H1 (cell line): ENCODE data around the gene AGPAT4. TPM values are rescaled to one million over a fixed set of nuclear protein-coding genes. Genes with fewer than 3 reads are reported as not detected.

Source experiments
- CTCF ChIA-PET: fragments of 300-600 bp; sonication (Branson Sonifier 250); formaldehyde crosslinking; loops from one replicate; lab custom pipeline; 2021; ENCODE audit not compliant: partially characterized antibody; lab: Charles Lee
- POLR2A ChIA-PET: fragments of 300-600 bp; sonication (Branson Sonifier 250); formaldehyde crosslinking; loops from one replicate; lab custom pipeline; 2021; ENCODE audit warnings: inconsistent platforms; ENCODE audit not compliant: partially characterized antibody; lab: Charles Lee
- DNase-seq, 2 experiments: peaks; one replicate each; pipeline versions ENCODE4 v3.0.0 to v3.0.0-alpha.2; 2010 to 2022; ENCODE audit warnings: low spot score in 2 of 2, low read depth in 1 of 2, mixed read lengths in 1 of 2
- FAIRE-seq: peaks from 2 replicates; lab custom pipeline; 2011; peaks lifted over from hg19 to GRCh38; lab: Jason Lieb, UNC
- H2AFZ ChIP-seq: 2 replicates; pipeline ENCODE4 v1.8.1; 2012; ENCODE audit warnings: low read length, inconsistent platforms
- H2AK5ac ChIP-seq: 2 replicates; pipeline ENCODE4 v1.6.1; 2013; ENCODE audit warnings: low read depth, low read length
- H2BK120ac ChIP-seq: replicated peaks from 2 replicates; pipeline ENCODE3; 2013; ENCODE audit warnings: low read depth, low read length, inconsistent platforms
- H2BK12ac ChIP-seq: 2 replicates; pipeline ENCODE4 v1.6.1; 2013; ENCODE audit warnings: low read depth, low read length
- H2BK15ac ChIP-seq: 2 replicates; pipeline ENCODE4 v1.6.1; 2013; ENCODE audit warnings: low read length
- H2BK20ac ChIP-seq: 2 replicates; pipeline ENCODE4 v1.6.1; 2013; ENCODE audit warnings: low read length
- H2BK5ac ChIP-seq: 2 replicates; pipeline ENCODE4 v1.6.1; 2013; ENCODE audit warnings: low read depth, low read length
- H3K14ac ChIP-seq: 2 replicates; pipeline ENCODE4 v1.6.1; 2013; ENCODE audit warnings: inconsistent platforms; ENCODE audit not compliant: insufficient read length
- H3K18ac ChIP-seq: 2 replicates; pipeline ENCODE4 v1.6.1; 2013; ENCODE audit warnings: low read length; ENCODE audit errors: extremely low read depth
- H3K23ac ChIP-seq: 2 replicates; pipeline ENCODE4 v1.6.1; 2013; ENCODE audit warnings: inconsistent platforms; ENCODE audit not compliant: insufficient read length
- H3K23me2 ChIP-seq: 2 replicates; pipeline ENCODE4 v1.6.1; 2013; ENCODE audit warnings: low read depth, low read length
- H3K27ac ChIP-seq: 2 replicates; pipeline ENCODE4 v1.6.1; 2011; ENCODE audit warnings: low read depth, low read length, inconsistent platforms
- H3K27me3 ChIP-seq, 4 experiments: replicated peaks in 1 of 4; 1 replicate in 1 of 4; 2 replicates in 3 of 4; pipeline versions ENCODE4 v1.6.1 to v1.8.1; 2011 to 2013; ENCODE audit warnings: low read length in 3 of 4, mild to moderate bottlenecking in 3 of 4, inconsistent platforms in 2 of 4, mixed read lengths in 2 of 4, moderate library complexity in 1 of 4; ENCODE audit not compliant: control insufficient read depth in 3 of 4, insufficient read depth in 3 of 4; ENCODE audit errors: extremely low read depth in 1 of 4
- H3K36me3 ChIP-seq, 4 experiments: 2 replicates each; pipeline versions ENCODE4 v1.6.1 to v1.8.1; 2011 to 2013; ENCODE audit warnings: mild to moderate bottlenecking in 4 of 4, low read length in 3 of 4, moderate library complexity in 2 of 4, control low read depth in 1 of 4, inconsistent platforms in 1 of 4; ENCODE audit not compliant: insufficient read depth in 4 of 4, control insufficient read depth in 2 of 4
- H3K4ac ChIP-seq: replicated peaks from 2 replicates; pipeline ENCODE3; 2013; ENCODE audit warnings: low read length, low read depth, mixed read lengths, inconsistent platforms; ENCODE audit not compliant: insufficient read length
- H3K4me1 ChIP-seq, 4 experiments: replicated peaks in 1 of 4; 1 replicate in 1 of 4; 2 replicates in 3 of 4; pipeline versions ENCODE4 v1.6.1 to v1.8.1; 2011 to 2013; ENCODE audit warnings: low read length in 3 of 4, inconsistent platforms in 2 of 4, mixed read lengths in 1 of 4; ENCODE audit not compliant: insufficient read depth in 4 of 4, control insufficient read depth in 3 of 4
- H3K4me2 ChIP-seq, 2 experiments: 2 replicates each; pipeline versions ENCODE4 v1.6.1 to v1.8.1; 2011 to 2013; ENCODE audit warnings: low read depth in 2 of 2, low read length in 2 of 2, control low read depth in 1 of 2, inconsistent platforms in 1 of 2, mild to moderate bottlenecking in 1 of 2; ENCODE audit not compliant: insufficient read depth in 1 of 2
- H3K4me3 ChIP-seq, 4 experiments: fragments of 200-600, 300-600 bp in 1 of 4; sonication (generic), shearing (Covaris generic), sonication (Bioruptor Twin) in 1 of 4; 2 replicates each; pipeline versions ENCODE4 v1.5.1 to v1.8.1; 2011 to 2016; ENCODE audit warnings: low read length in 4 of 4, low read depth in 3 of 4, control low read depth in 2 of 4, inconsistent platforms in 2 of 4, mild to moderate bottlenecking in 2 of 4, mixed read lengths in 1 of 4, moderate library complexity in 1 of 4; ENCODE audit not compliant: insufficient read depth in 2 of 4; ENCODE audit errors: extremely low read depth in 1 of 4
- H3K56ac ChIP-seq: replicated peaks from 2 replicates; pipeline ENCODE3; 2013; ENCODE audit warnings: low read depth, mild to moderate bottlenecking, mixed read lengths, low read length, inconsistent platforms; ENCODE audit not compliant: insufficient read length
- H3K79me1 ChIP-seq: 2 replicates; pipeline ENCODE4 v1.6.1; 2013; ENCODE audit warnings: low read depth, low read length, control low read depth
- H3K79me2 ChIP-seq, 2 experiments: 2 replicates each; pipeline versions ENCODE4 v1.6.1 to v1.8.1; 2012 to 2013; ENCODE audit warnings: low read length in 2 of 2, mild to moderate bottlenecking in 2 of 2, inconsistent platforms in 1 of 2; ENCODE audit not compliant: insufficient read depth in 2 of 2, control insufficient read depth in 1 of 2
- H3K9ac ChIP-seq, 4 experiments: replicated peaks in 1 of 4; 1 replicate in 1 of 4; 2 replicates in 3 of 4; pipeline versions ENCODE4 v1.6.1 to v1.8.1; 2011 to 2013; ENCODE audit warnings: low read depth in 3 of 4, low read length in 3 of 4, control low read depth in 2 of 4, mild to moderate bottlenecking in 2 of 4, moderate library complexity in 2 of 4, inconsistent platforms in 1 of 4; ENCODE audit errors: extremely low read depth in 1 of 4
- H3K9me3 ChIP-seq, 2 experiments: 2 replicates each; pipeline versions ENCODE4 v1.6.1 to v1.8.1; 2012 to 2013; ENCODE audit warnings: mild to moderate bottlenecking in 2 of 2, moderate library complexity in 2 of 2, control low read depth in 1 of 2, inconsistent platforms in 1 of 2, low read depth in 1 of 2, low read length in 1 of 2, mixed read lengths in 1 of 2; ENCODE audit not compliant: insufficient read depth in 2 of 2
- H4K20me1 ChIP-seq, 2 experiments: replicated peaks in 1 of 2; 2 replicates each; pipeline versions ENCODE3 to v1.8.1; 2011 to 2013; ENCODE audit warnings: inconsistent platforms in 2 of 2, low read length in 2 of 2, mild to moderate bottlenecking in 1 of 2; ENCODE audit not compliant: insufficient read depth in 2 of 2, control insufficient read depth in 1 of 2
- H4K5ac ChIP-seq: 2 replicates; pipeline ENCODE4 v1.6.1; 2013; ENCODE audit warnings: low read length, low read depth, mixed read lengths, inconsistent platforms; ENCODE audit not compliant: insufficient read length
- H4K8ac ChIP-seq: 2 replicates; pipeline ENCODE4 v1.8.0; 2013; ENCODE audit warnings: mild to moderate bottlenecking, moderate library complexity, low read length, inconsistent platforms; ENCODE audit not compliant: insufficient read depth; ENCODE audit errors: extremely low read depth
- H4K91ac ChIP-seq: replicated peaks from 2 replicates; pipeline ENCODE3; 2013; ENCODE audit warnings: low read length, mixed read lengths, inconsistent platforms; ENCODE audit not compliant: insufficient read length
- ASH2L ChIP-seq: fragments of 200-600, 300-600 bp; sonication (generic); IDR thresholded peaks from one replicate; pipeline ENCODE4 v1.7.1; 2017; ENCODE audit warnings: low read length
- BRCA1 ChIP-seq: IDR thresholded peaks from 2 replicates; pipeline ENCODE4 v1.6.1; 2012; ENCODE audit warnings: low read depth, low read length, improper control_type of control experiment
- CBX8 ChIP-seq: fragments of 300-800, 300-1000 bp; sonication (generic); IDR thresholded peaks from 2 replicates; pipeline ENCODE4 v1.7.1; 2016; ENCODE audit warnings: low read depth, low read length, borderline replicate concordance
- CHD1 ChIP-seq: IDR thresholded peaks from 2 replicates; pipeline ENCODE4 v1.6.1; 2012; ENCODE audit warnings: low read depth, low read length, improper control_type of control experiment
- CREB1 ChIP-seq: IDR thresholded peaks from 2 replicates; pipeline ENCODE4 v1.6.1; 2012; ENCODE audit warnings: inconsistent platforms
- NANOG ChIP-seq: IDR thresholded peaks from 2 replicates; pipeline ENCODE4 v1.6.1; 2011; ENCODE audit warnings: low read length, low read depth, mild to moderate bottlenecking, inconsistent platforms; ENCODE audit not compliant: insufficient read depth, poor library complexity, severe bottlenecking
- NRF1 ChIP-seq: IDR thresholded peaks from 2 replicates; pipeline ENCODE4 v1.6.1; 2011; ENCODE audit warnings: mild to moderate bottlenecking, low read depth, low read length, improper control_type of control experiment
- PHF8 ChIP-seq: fragments of 200-600 bp; sonication (generic); conservative IDR thresholded peaks from 2 replicates; pipeline ENCODE4 v1.7.1; 2012; ENCODE audit warnings: low read depth, mild to moderate bottlenecking, inconsistent platforms, low read length, moderate library complexity
- RAD21 ChIP-seq, 2 experiments: IDR thresholded peaks in 1 of 2; conservative IDR thresholded peaks in 1 of 2; 2 replicates each; pipeline ENCODE4 v1.6.1; 2011; ENCODE audit warnings: low read depth in 2 of 2, low read length in 2 of 2, improper control_type of control experiment in 1 of 2, inconsistent platforms in 1 of 2, mild to moderate bottlenecking in 1 of 2, moderate library complexity in 1 of 2
- RNF2 ChIP-seq: fragments of 200-900, 300-1000 bp; sonication (generic); IDR thresholded peaks from 2 replicates; pipeline ENCODE4 v1.7.1; 2016; ENCODE audit warnings: borderline replicate concordance, low read depth, mild to moderate bottlenecking, antibody characterized with exemption, low read length; ENCODE audit not compliant: poor library complexity, severe bottlenecking; ENCODE audit errors: missing control alignments
- TAF1 ChIP-seq: IDR thresholded peaks from 2 replicates; pipeline ENCODE4 v1.6.1; 2011; ENCODE audit warnings: mild to moderate bottlenecking, low read depth, low read length
- WGBS, 2 experiments: shearing (Covaris generic) in 1 of 2; methylation state at CpG; one replicate each; pipeline versions ENCODE4 v1.1.6 to v1.1.7; 2013 to 2015; ENCODE audit warnings: low lambda C conversion rate in 2 of 2, mixed read lengths in 2 of 2, inconsistent platforms in 1 of 2, low coverage in 1 of 2, missing lambda C conversion rate in 1 of 2; ENCODE audit not compliant: insufficient replicate concordance in 2 of 2, insufficient coverage in 1 of 2, insufficient read length in 1 of 2; ENCODE audit errors: extremely low coverage in 1 of 2, missing lambda C conversion rate in 1 of 2; 5-methylcytosine and 5-hydroxymethylcytosine counted together
- polyA plus RNA-seq, 7 experiments: library from polyadenylated mRNA; depleted of rRNA in 3 of 7; stranded (reverse) in 5 of 7; unstranded in 2 of 7; fragments of >200 nt in 5 of 7; fragments of 200-250 nt in 2 of 7; gene quantifications; 1 replicate in 5 of 7; 2 replicates in 1 of 7; 4 replicates in 1 of 7; pipeline versions ENCODE4 v1.2.1 to v1.2.3, GENCODE V29; 2011 to 2013; ENCODE audit warnings: missing spikeins in 2 of 7, mixed read lengths in 2 of 7
- total RNA-seq: library from RNA; stranded (reverse); fragmentation: NEBNext Ultra II Directional; extraction: Animal tissue kit (Norgen Biotek cat#: 25700); gene quantifications from 2 replicates; pipeline ENCODE4 v1.2.1, GENCODE V29; 2021
- TF ChIP-seq, protein P1 (sequence below): IDR thresholded peaks from 2 replicates; pipeline ENCODE4 v1.6.1; 2012; ENCODE audit warnings: low read length, inconsistent platforms

The AGPAT4 gene
- total and polyA plus RNA-seq, 2 of the 8 experiments (the other 6 are each of a cell fraction or from before 2014, with no cell fraction given), result 13.5 to 23.8 TPM

DNA sequence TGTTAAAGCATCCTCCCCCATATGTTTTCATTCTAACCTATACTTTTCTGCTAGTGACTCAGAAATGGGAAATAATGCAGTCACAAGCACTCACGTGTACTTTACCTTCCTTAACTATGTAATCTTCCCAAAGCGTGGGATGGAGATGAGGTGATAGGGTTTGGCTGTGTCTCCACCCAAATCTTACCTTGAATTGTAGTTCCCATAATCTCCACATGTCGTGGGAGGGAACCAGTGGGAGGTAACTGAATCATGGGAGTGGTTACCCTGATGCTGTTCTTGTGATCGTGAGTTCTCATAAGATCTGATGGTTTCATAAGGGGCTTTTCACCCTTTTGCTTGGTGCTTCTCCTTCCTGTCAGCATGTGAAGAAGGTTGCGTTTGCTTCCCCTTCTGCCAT lies 35.4 kb downstream of the AGPAT4 start:
- no peak overlapping the region for H2BK5ac ChIP-seq
- no peak overlapping the region for H2BK120ac ChIP-seq
- H2BK20ac ChIP-seq, result no peak overlapping the region
- no peak overlapping the region for H3K4ac ChIP-seq
- H3K4me1 ChIP-seq, result peaks cover 2 to 17% (median 8%) of the 10 kb centered on the region in 4 experiments
- H2BK12ac ChIP-seq, result no peak overlapping the region
- no peak overlapping the region for H2AK5ac ChIP-seq
- H3K23ac ChIP-seq, result no peak overlapping the region
- H2AFZ ChIP-seq, result no peak overlapping the region
- no peak overlapping the region for H3K4me3 ChIP-seq
- WGBS, 2 experiments, result 83% methylated on average over 5 of the region's 5 CpGs; no CpG with 5 or more reads in 1 of the 2 experiments
- H3K9ac ChIP-seq, result no peak overlapping the region
- no peaks in the 10 kb centered on the region; a peak in 1 of 8 replicates for H3K36me3 ChIP-seq
- ChIA-PET CTCF (interaction anchor here (0.9 to 1.6 kb wide), 4 partner anchors 15 to 116 kb away, joined by 3 to 5 read pairs (median 4); no protein-coding TSS in a partner anchor), POLR2A (no interaction called here)
- H3K56ac ChIP-seq, result no peak overlapping the region
- no peaks in the 10 kb centered on the region for H3K27me3 ChIP-seq
- peaks cover 0 to 6% of the 10 kb centered on the region in 2 experiments for H4K20me1 ChIP-seq
- H3K4me2 ChIP-seq, result no peak overlapping the region
- H3K79me2 ChIP-seq, result peaks cover 0 to 78% of the 10 kb centered on the region in 2 experiments; a peak in 2 of 4 replicates
- H3K27ac ChIP-seq, result no peak overlapping the region
- DNase-seq (peak in 1 of 2 experiments; percentile 34), FAIRE-seq (peak; percentile 39)
- no peak overlapping the region for H2BK15ac ChIP-seq
- no peak overlapping the region for H4K91ac ChIP-seq
- no peak overlapping the region for H3K18ac ChIP-seq
- no peak overlapping the region for H4K5ac ChIP-seq
- no peak overlapping the region for H4K8ac ChIP-seq
- no peaks in the 10 kb centered on the region for H3K9me3 ChIP-seq
- H3K14ac ChIP-seq, result no peak overlapping the region
- H3K23me2 ChIP-seq, result no peaks in the 10 kb centered on the region
- peaks cover 10% of the 10 kb centered on the region; the same call in 1 of the 2 replicates for H3K79me1 ChIP-seq
- TF ChIP-seq CHD1 (no peak), PHF8 (no peak), RAD21 (IDR thresholded peaks at IDR 0.05 in 1 of 2, conservative IDR thresholded peaks at IDR 0.05 in 1 of 2; ENCODE audit: low read depth in 2 of 2, low read length in 2 of 2) (no peak), NANOG (no peak), ASH2L (no peak), CBX8 (no peak), RNF2 (no peak), NRF1 (no peak), BRCA1 (no peak), CREB1 (no peak), TAF1 (no peak)
- TF ChIP-seq, protein P1, sequence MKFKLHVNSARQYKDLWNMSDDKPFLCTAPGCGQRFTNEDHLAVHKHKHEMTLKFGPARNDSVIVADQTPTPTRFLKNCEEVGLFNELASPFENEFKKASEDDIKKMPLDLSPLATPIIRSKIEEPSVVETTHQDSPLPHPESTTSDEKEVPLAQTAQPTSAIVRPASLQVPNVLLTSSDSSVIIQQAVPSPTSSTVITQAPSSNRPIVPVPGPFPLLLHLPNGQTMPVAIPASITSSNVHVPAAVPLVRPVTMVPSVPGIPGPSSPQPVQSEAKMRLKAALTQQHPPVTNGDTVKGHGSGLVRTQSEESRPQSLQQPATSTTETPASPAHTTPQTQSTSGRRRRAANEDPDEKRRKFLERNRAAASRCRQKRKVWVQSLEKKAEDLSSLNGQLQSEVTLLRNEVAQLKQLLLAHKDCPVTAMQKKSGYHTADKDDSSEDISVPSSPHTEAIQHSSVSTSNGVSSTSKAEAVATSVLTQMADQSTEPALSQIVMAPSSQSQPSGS, result no peak
